Activated naive CD4-positive, alpha-beta T cell treated with anti-CD3 and anti-CD28 coated beads, Interleukin-2, amount 50 U/mL, for 72 hours (primary cell): ENCODE results near the gene YKT6. TPM values are rescaled to one million over a fixed set of nuclear protein-coding genes. Genes with fewer than 3 reads are reported as not detected.

ENCODE experiments used
- ATAC-seq, 2 donors: fragments of 150-1000 bp; cut with Tn5 transposase; 2 replicates each; pipeline ENCODE4 v1.10.0; 2021; ENCODE audit warnings: mild to moderate bottlenecking in 2 of 2, moderate library complexity in 2 of 2
- DNase-seq, 2 donors: peaks; one replicate each; pipeline ENCODE4 v3.0.0; 2021 to 2022; ENCODE audit warnings: low spot score in 2 of 2
- H3K27ac Mint-ChIP-seq, 2 donors: one replicate each; pipeline ENCODE4 v1.8.0; 2022; ENCODE audit warnings: mild to moderate bottlenecking in 2 of 2, mixed read lengths in 2 of 2
- H3K36me3 Mint-ChIP-seq, 2 donors: one replicate each; pipeline ENCODE4 v1.8.0; 2022; ENCODE audit warnings: mixed read lengths in 2 of 2
- H3K9me3 Mint-ChIP-seq, 2 donors: one replicate each; pipeline ENCODE4 v1.8.0; 2022; ENCODE audit warnings: mixed read lengths in 2 of 2
- total RNA-seq, 2 donors: library from RNA; stranded (reverse); gene quantifications; one replicate each; pipeline ENCODE4 v1.2.3, GENCODE V29; 2022

The YKT6 gene
- 10 to 100 TPM; 45.2 to 72.9 TPM for total RNA-seq

GRCh38 chr7:44200699-44201461, at the start of gene YKT6:
Gene YKT6, plus strand, starts transcription at chr7:44200978. Its CDS starts 158 bp downstream, at chr7:44201136.
- ATAC-seq (peak; percentile 100), DNase-seq (peak; percentile 94 to 95)
- peaks cover 5 to 10% of the 10 kb centered on the region in 2 donors for H3K36me3 Mint-ChIP-seq
- peak within 1 kb of the TSS; percentile 84 to 90 for H3K27ac Mint-ChIP-seq
- no peaks in the 10 kb centered on the region for H3K9me3 Mint-ChIP-seq

- H3K9me3 Mint-ChIP-seq = no peaks in the 10 kb centered on the region
Observed at GRCh38 chr7:44151956-44152355, 48.8 kb upstream of the YKT6 start.

GRCh38 chr7:44152971-44153947, 47.5 kb upstream of the YKT6 start:
- no peak overlapping the region for H3K27ac Mint-ChIP-seq
- DNase-seq (peak in 1 of 2 donors; percentile 49), ATAC-seq (no peak)
- no peaks in the 10 kb centered on the region for H3K9me3 Mint-ChIP-seq
- no peaks in the 10 kb centered on the region for H3K36me3 Mint-ChIP-seq

More at GRCh38 chr7:44151956-44152355, 48.8 kb upstream of the YKT6 start:
- DNase-seq (peak in 1 of 2 donors; percentile 53), ATAC-seq (no peak)
- Mint-ChIP-seq H3K36me3 (no peaks in the 10 kb centered on the region), H3K27ac (no peak overlapping the region)

GRCh38 chr7:44153948-44154335, 46.8 kb upstream of the YKT6 start:
- no peak for ATAC-seq
- H3K27ac Mint-ChIP-seq = no peak overlapping the region

GRCh38 chr7:44154703-44155102, 46.1 kb upstream of the YKT6 start:
- DNase-seq (peak in 1 of 2 donors; percentile 25), ATAC-seq (no peak)
- Mint-ChIP-seq H3K9me3 (no peaks in the 10 kb centered on the region), H3K36me3 (no peaks in the 10 kb centered on the region), H3K27ac (no peak overlapping the region)

More at GRCh38 chr7:44153948-44154335, 46.8 kb upstream of the YKT6 start:
- no peak for DNase-seq
- Mint-ChIP-seq H3K9me3 (no peaks in the 10 kb centered on the region), H3K36me3 (no peaks in the 10 kb centered on the region)

- no peaks in the 10 kb centered on the region for H3K9me3 Mint-ChIP-seq
- DNase-seq = peak in 1 of 2 donors; percentile 16
- no peak overlapping the region for H3K27ac Mint-ChIP-seq
- H3K36me3 Mint-ChIP-seq = no peaks in the 10 kb centered on the region
- no peak for ATAC-seq
Observed at GRCh38 chr7:44155191-44156185, 45.3 kb upstream of the YKT6 start.

GRCh38 chr7:44156453-44157010, 44.2 kb upstream of the YKT6 start:
- no peak for DNase-seq
- no peak for ATAC-seq
- Mint-ChIP-seq H3K27ac (peak overlapping the region in 1 of 2 donors; percentile 22), H3K36me3 (no peaks in the 10 kb centered on the region), H3K9me3 (no peaks in the 10 kb centered on the region)

- peak overlapping the region in 1 of 2 donors; percentile 22 for H3K27ac Mint-ChIP-seq
- no peak for ATAC-seq
- DNase-seq = no peak
- H3K9me3 Mint-ChIP-seq = no peaks in the 10 kb centered on the region
- no peaks in the 10 kb centered on the region for H3K36me3 Mint-ChIP-seq
Observed at GRCh38 chr7:44157116-44158080, 43.4 kb upstream of the YKT6 start.

GRCh38 chr7:44158096-44158872, 42.5 kb upstream of the YKT6 start:
- no peaks in the 10 kb centered on the region for H3K36me3 Mint-ChIP-seq
- H3K9me3 Mint-ChIP-seq = no peaks in the 10 kb centered on the region
- ATAC-seq = no peak
- H3K27ac Mint-ChIP-seq = no peak overlapping the region
- DNase-seq = no peak

GRCh38 chr7:44158873-44159631, 41.7 kb upstream of the YKT6 start:
- no peak for DNase-seq
- Mint-ChIP-seq H3K36me3 (no peaks in the 10 kb centered on the region), H3K27ac (peak overlapping the region; percentile 47 to 90), H3K9me3 (no peaks in the 10 kb centered on the region)
- ATAC-seq = no peak

GRCh38 chr7:44159824-44160630, 40.8 kb upstream of the YKT6 start:
- ATAC-seq (no peak), DNase-seq (no peak)
- H3K36me3 Mint-ChIP-seq = no peaks in the 10 kb centered on the region
- no peak overlapping the region for H3K27ac Mint-ChIP-seq
- no peaks in the 10 kb centered on the region for H3K9me3 Mint-ChIP-seq

- no peaks in the 10 kb centered on the region for H3K9me3 Mint-ChIP-seq
- no peaks in the 10 kb centered on the region for H3K36me3 Mint-ChIP-seq
- H3K27ac Mint-ChIP-seq = no peak overlapping the region
- no peak for DNase-seq
- no peak for ATAC-seq
Observed at GRCh38 chr7:44161371-44161770, 39.4 kb upstream of the YKT6 start.

- ATAC-seq (no peak), DNase-seq (no peak)
- H3K36me3 Mint-ChIP-seq = no peaks in the 10 kb centered on the region
- no peak overlapping the region for H3K27ac Mint-ChIP-seq
- no peaks in the 10 kb centered on the region for H3K9me3 Mint-ChIP-seq
Observed at GRCh38 chr7:44162179-44162578, 38.6 kb upstream of the YKT6 start.
